ENCODE data around the gene ACOT4. TPM values are rescaled to one million over a fixed set of nuclear protein-coding genes. Genes with fewer than 3 reads are reported as not detected.

Gene ACOT4
- polyA plus RNA-seq, 3 donors: 0.04 to 0.12 TPM; not detected in 1

DNA sequence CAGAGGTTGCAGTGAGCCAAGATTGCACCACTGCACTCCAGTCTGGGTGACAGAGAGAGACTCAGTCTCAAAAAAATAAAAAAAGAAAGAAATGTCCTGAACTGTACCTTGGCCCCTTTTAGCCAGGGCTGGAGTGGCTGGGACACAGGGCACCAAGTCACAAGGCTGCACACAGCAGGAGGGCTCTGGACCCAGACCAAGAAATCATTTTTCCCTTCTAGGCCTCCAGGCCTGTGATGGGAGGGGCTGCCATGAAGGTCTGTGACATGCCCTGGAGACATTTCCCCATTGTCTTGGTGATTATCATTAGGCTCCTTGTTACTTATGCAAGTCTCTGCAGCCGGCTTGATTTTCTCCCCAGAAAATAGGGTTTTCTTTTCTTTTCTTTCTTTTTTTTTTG is 15.6 kb downstream of the ACOT4 start:
- H3K9me3 Mint-ChIP-seq: peaks cover 0 to 8% (median 1%) of the 10 kb centered on the region in 7 donors
- peaks cover 3 to 16% (median 14%) of the 10 kb centered on the region in 3 donors for H3K27me3 Mint-ChIP-seq (ENCODE audit: low read depth in 3 of 3)
- Histone ChIP-seq H3K4me1 (ENCODE audit: control insufficient read depth in 1 of 2, insufficient read depth in 2 of 2, low read length in 2 of 2) (peaks cover 0 to 4% of the 10 kb centered on the region in 2 donors), H3K36me3 (replicated peaks in 1 of 2; ENCODE audit: control insufficient read depth in 1 of 2, insufficient read depth in 2 of 2, low read length in 2 of 2) (no peaks in the 10 kb centered on the region), H3K27ac (ENCODE audit: low read depth in 1 of 2, low read length in 2 of 2) (no peak overlapping the region), H3K27me3 (ENCODE audit: control insufficient read depth in 2 of 2, insufficient read depth in 2 of 2, low read length in 2 of 2) (peaks cover 3 to 8% of the 10 kb centered on the region in 2 donors), H4K20me1 (ENCODE audit: insufficient read depth, low read length) (no peaks in the 10 kb centered on the region), H3K4me3 (replicated peaks in 1 of 3; ENCODE audit: low read depth in 2 of 3, low read length in 3 of 3) (no peak overlapping the region), H3K79me2 (ENCODE audit: insufficient read depth, low read length) (no peaks in the 10 kb centered on the region), H3K4me2 (replicated peaks; ENCODE audit: extremely low read depth, low read length, poor library complexity, severe bottlenecking) (no peak overlapping the region), H3K9ac (ENCODE audit: insufficient read depth, low read length, poor library complexity, severe bottlenecking) (no peak overlapping the region), H2AFZ (ENCODE audit: insufficient read depth, low read depth, low read length, poor library complexity, severe bottlenecking) (no peak overlapping the region), H3K9me3 (replicated peaks in 1 of 2; ENCODE audit: control insufficient read depth in 1 of 2, insufficient read depth in 1 of 2, low read length in 2 of 2) (no peaks in the 10 kb centered on the region)
- H3K4me3 Mint-ChIP-seq: no peak overlapping the region
- no peaks in the 10 kb centered on the region for H3K36me3 Mint-ChIP-seq
- TF ChIP-seq, protein P1, sequence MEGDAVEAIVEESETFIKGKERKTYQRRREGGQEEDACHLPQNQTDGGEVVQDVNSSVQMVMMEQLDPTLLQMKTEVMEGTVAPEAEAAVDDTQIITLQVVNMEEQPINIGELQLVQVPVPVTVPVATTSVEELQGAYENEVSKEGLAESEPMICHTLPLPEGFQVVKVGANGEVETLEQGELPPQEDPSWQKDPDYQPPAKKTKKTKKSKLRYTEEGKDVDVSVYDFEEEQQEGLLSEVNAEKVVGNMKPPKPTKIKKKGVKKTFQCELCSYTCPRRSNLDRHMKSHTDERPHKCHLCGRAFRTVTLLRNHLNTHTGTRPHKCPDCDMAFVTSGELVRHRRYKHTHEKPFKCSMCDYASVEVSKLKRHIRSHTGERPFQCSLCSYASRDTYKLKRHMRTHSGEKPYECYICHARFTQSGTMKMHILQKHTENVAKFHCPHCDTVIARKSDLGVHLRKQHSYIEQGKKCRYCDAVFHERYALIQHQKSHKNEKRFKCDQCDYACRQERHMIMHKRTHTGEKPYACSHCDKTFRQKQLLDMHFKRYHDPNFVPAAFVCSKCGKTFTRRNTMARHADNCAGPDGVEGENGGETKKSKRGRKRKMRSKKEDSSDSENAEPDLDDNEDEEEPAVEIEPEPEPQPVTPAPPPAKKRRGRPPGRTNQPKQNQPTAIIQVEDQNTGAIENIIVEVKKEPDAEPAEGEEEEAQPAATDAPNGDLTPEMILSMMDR (IDR thresholded peaks at IDR 0.05): no peak
- intact Hi-C loops (cut with micrococcal nuclease): no loop called here
- H3K27ac Mint-ChIP-seq: no peak overlapping the region
- no CpG with 5 or more reads among the region's 1 CpG for WGBS (ENCODE audit: insufficient coverage)
- DNase-seq: no peak
- peaks cover 3% of the 10 kb centered on the region for H3K4me1 Mint-ChIP-seq

DNA sequence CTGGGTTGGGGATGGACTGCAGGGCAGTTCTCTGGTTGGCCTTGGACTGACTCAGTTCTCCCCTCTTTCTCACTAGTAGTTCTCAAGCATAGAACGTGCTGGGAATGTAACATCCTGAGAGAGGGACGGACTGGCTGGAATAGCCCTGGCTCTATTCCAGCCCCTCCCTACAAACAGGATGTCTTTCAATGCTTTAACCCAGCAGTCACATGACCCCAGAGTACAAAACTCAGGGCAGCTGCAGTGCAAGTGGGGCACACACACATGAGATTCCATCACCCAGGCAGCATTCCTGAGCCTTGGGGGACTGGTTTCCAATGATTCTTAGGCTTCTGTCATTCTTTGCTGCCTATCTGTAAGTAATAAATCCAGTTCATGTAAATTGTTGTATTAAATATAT is 19.0 kb downstream of the ACOT4 start:
- Histone ChIP-seq H3K9ac (ENCODE audit: insufficient read depth, low read length, poor library complexity, severe bottlenecking) (no peak overlapping the region), H4K20me1 (ENCODE audit: insufficient read depth, low read length) (no peaks in the 10 kb centered on the region), H3K4me3 (replicated peaks in 1 of 3; ENCODE audit: low read depth in 2 of 3, low read length in 3 of 3) (no peak overlapping the region), H3K36me3 (replicated peaks in 1 of 2; ENCODE audit: control insufficient read depth in 1 of 2, insufficient read depth in 2 of 2, low read length in 2 of 2) (no peaks in the 10 kb centered on the region), H3K79me2 (ENCODE audit: insufficient read depth, low read length) (no peaks in the 10 kb centered on the region), H3K4me1 (ENCODE audit: control insufficient read depth in 1 of 2, insufficient read depth in 2 of 2, low read length in 2 of 2) (peaks cover 7 to 9% of the 10 kb centered on the region in 2 donors), H3K4me2 (replicated peaks; ENCODE audit: extremely low read depth, low read length, poor library complexity, severe bottlenecking) (no peak overlapping the region), H3K9me3 (replicated peaks in 1 of 2; ENCODE audit: control insufficient read depth in 1 of 2, insufficient read depth in 1 of 2, low read length in 2 of 2) (no peaks in the 10 kb centered on the region), H2AFZ (ENCODE audit: insufficient read depth, low read depth, low read length, poor library complexity, severe bottlenecking) (no peak overlapping the region), H3K27me3 (ENCODE audit: control insufficient read depth in 2 of 2, insufficient read depth in 2 of 2, low read length in 2 of 2) (peaks cover 11 to 16% of the 10 kb centered on the region in 2 donors), H3K27ac (ENCODE audit: low read depth in 1 of 2, low read length in 2 of 2) (no peak overlapping the region)
- peaks cover 7% of the 10 kb centered on the region for H3K4me1 Mint-ChIP-seq
- H3K27me3 Mint-ChIP-seq (ENCODE audit: low read depth in 3 of 3): peaks cover 11 to 30% (median 28%) of the 10 kb centered on the region in 3 donors
- TF ChIP-seq, protein P1 (IDR thresholded peaks at IDR 0.05): no peak
- no peak for DNase-seq
- H3K9me3 Mint-ChIP-seq: peaks cover 0 to 8% (median 1%) of the 10 kb centered on the region in 7 donors
- intact Hi-C loops (cut with micrococcal nuclease): no loop called here
- WGBS (ENCODE audit: insufficient coverage): 75% methylated on average over 2 of the region's 2 CpGs
- no peaks in the 10 kb centered on the region for H3K36me3 Mint-ChIP-seq
- H3K27ac Mint-ChIP-seq: no peak overlapping the region
- no peak overlapping the region for H3K4me3 Mint-ChIP-seq

Measured in CD14-positive monocyte (primary cell).